HG02840 (cell line): ENCODE data around the gene INSRR.

Source experiments
- ATAC-seq: cut with Tn5 transposase; IDR thresholded peaks from one replicate; pipeline ENCODE4 v1.9.1; 2021; ENCODE audit warnings: mild to moderate bottlenecking, moderate library complexity, moderate number of reproducible peaks; ENCODE audit not compliant: unreplicated experiment, low FRiP score

Gene INSRR

GRCh38 chr1:156836892-156837291, 22.0 kb downstream of the INSRR start:
- ATAC-seq: no peak

- ATAC-seq: no peak
Measured at GRCh38 chr1:156836041-156836654, 22.8 kb downstream of the INSRR start.

- no peak for ATAC-seq
Measured at GRCh38 chr1:156834322-156834721, 24.6 kb downstream of the INSRR start.

- ATAC-seq: no peak
Measured at GRCh38 chr1:156833603-156834002, 25.3 kb downstream of the INSRR start.

- no peak for ATAC-seq
Measured at GRCh38 chr1:156832434-156832833, 26.5 kb downstream of the INSRR start.

GRCh38 chr1:156828400-156829124, 30.4 kb downstream of the INSRR start:
- no peak for ATAC-seq

- ATAC-seq: no peak
Measured at GRCh38 chr1:156826630-156827029, 32.3 kb downstream of the INSRR start.

GRCh38 chr1:156823210-156823790, 35.6 kb downstream of the INSRR start:
- ATAC-seq: no peak

- ATAC-seq: no peak
Measured at GRCh38 chr1:156822680-156823079, 36.2 kb downstream of the INSRR start.

GRCh38 chr1:156821801-156822200, 37.1 kb downstream of the INSRR start:
- no peak for ATAC-seq

GRCh38 chr1:156816561-156817328, 42.2 kb downstream of the INSRR start, which contains the start of gene SH2D2A:
TSS of gene SH2D2A (minus strand) at chr1:156816848. CDS start at chr1:156816708, 140 bp downstream.
- no peak for ATAC-seq

GRCh38 chr1:156815961-156816422, 42.9 kb downstream of the INSRR start:
- no peak for ATAC-seq

GRCh38 chr1:156815307-156815826, 43.5 kb downstream of the INSRR start:
- ATAC-seq: no peak

- no peak for ATAC-seq
Measured at GRCh38 chr1:156814571-156815260, 44.2 kb downstream of the INSRR start.

- no peak for ATAC-seq
Measured at GRCh38 chr1:156813750-156814570, 45.0 kb downstream of the INSRR start.

GRCh38 chr1:156813298-156813697, 45.6 kb downstream of the INSRR start:
- ATAC-seq: no peak

- no peak for ATAC-seq
Measured at GRCh38 chr1:156812293-156812990, 46.5 kb downstream of the INSRR start.

GRCh38 chr1:156811168-156811567, 47.7 kb downstream of the INSRR start:
- no peak for ATAC-seq
